Activated CD8-positive, alpha-beta memory T cell treated with anti-CD3 and anti-CD28 coated beads for 36 hours (primary cell): ENCODE results near the gene KLF3. TPM values are rescaled to one million over a fixed set of nuclear protein-coding genes. Genes with fewer than 3 reads are reported as not detected.

Experiments
- CTCF ChIA-PET: fragments of 350-600 bp; sonication (Branson Sonifier 250); formaldehyde crosslinking; loops from one replicate; lab custom pipeline; 2021; ENCODE audit warnings: antibody characterized with exemption; lab: Charles Lee
- POLR2A ChIA-PET: fragments of 350-600 bp; sonication (Branson Sonifier 250); formaldehyde crosslinking; loops from one replicate; lab custom pipeline; 2021; ENCODE audit warnings: antibody characterized with exemption; lab: Charles Lee
- total RNA-seq, 2 experiments: library from RNA; stranded (reverse); gene quantifications; one replicate each; pipeline ENCODE4 v1.2.3, GENCODE V29; 2021

Gene KLF3
- total RNA-seq, 2 experiments from 2014 or later: 7.1 to 7.4 TPM

DNA sequence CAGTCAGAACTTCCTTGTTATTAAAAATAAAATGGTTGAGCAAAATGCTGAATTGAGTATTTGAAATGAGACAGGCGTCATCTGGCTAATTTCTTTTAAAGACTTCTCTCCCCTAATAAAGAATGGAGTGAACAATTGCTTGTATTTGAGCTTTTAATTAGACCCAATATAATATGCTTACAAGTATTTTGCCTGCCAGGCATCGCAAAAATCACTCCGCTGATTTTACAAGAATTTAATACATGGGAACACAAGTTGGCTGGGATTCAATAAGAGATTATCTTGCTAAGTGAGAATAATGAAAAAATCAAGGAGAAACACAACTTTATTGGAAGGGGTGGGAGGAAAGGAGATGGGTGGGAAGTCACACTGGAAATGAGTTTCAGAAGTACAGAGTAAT, 52.3 kb downstream of the KLF3 start:
- ChIA-PET POLR2A (no interaction called here), CTCF (no interaction called here)

DNA sequence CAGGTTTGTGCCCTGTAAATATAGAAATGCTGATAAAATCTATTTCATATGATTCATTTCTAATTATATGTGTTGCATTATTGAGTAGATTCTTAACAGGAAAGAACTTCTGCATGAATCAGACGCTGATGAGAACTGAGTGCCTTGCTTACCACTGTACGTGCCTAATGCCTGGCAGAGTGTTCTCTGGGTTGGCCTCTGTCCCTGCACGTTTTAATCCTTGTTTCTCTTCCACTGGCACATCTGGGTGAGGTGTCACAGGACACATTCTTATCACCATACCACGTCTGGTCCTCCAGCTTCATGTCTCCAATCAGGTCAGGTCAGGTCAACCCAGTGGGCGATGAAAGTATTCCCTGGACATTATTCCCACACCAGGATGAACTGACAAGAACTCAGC, 53.6 kb downstream of the KLF3 start:
- POLR2A ChIA-PET: no interaction called here
- CTCF ChIA-PET: no interaction called here

DNA sequence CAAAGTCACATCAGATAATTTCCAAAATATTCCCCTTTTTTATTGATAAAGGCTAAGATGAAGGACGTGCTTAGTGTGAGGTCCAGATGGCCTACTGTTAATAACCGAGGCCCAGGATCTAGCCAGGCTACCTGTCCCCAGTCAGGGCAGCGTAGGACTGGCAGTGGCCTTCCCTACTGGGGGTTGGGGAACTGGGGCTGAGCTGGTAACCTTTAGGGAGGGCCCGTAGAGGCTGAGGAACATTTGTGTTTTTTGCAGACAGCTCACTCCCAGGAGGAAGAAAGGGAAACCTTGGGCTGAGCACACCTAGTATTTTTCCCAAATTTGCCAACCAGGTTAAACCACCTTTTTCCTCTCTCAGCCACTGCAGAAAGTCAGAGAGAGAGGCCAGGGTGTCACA, 59.1 kb downstream of the KLF3 start:
- POLR2A ChIA-PET: no interaction called here
- CTCF ChIA-PET: no interaction called here

DNA sequence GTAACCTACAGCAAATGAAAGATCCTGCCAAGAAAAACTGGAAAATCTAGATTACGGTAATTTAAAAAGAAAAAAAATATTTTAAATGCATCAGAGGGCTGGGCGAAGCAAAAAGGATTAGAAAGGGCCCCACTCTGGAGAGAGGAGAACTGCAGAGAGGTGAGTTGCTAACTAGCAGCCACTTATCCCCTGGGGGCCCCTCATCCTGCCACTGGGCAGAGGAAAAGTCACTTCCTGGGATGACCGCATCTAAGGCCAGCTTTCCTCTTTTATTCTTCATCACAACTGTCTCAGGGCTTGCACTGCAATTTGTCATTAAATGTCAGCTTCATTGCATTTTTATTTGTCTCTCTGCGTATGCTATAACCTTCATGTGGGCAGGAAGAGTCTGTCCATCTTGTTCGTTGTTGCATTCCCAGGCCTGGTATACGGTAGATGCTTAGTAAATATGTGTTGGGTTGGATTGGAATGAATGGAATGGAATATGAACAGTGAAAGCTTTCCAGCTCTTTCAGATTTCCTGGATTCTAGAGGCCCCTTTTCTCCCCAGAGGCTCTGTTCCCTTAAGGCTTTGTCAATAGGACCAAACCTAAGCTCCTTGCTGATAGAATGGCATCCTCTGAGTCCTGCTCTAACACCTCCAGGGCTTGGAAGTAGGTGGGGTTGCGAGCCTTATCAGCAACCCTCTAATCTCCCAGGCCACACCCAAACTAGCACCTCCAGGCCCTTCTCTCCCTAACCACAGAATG, 59.9 kb downstream of the KLF3 start:
- ChIA-PET CTCF (interaction anchor here (0.6 kb wide), 1 partner anchor 661 kb away, joined by 3 read pairs; no protein-coding TSS in a partner anchor), POLR2A (no interaction called here)

DNA sequence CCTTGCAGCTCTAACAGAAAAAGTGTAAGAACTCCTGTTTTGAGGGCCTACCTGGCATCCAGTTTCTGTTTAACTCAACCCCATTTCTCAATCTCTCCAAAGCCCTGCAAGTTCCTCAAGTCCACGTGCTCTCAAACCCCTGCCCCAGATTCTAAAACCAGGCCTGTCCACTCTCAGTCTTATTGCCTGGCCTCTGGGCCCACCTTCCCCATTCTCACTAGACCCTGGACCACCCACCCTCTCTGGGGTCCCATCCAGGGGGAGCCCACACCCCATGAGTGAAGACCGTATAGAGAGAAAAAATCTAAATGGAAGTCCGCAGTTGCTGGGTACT, 60.4 kb downstream of the KLF3 start:
- CTCF ChIA-PET: no interaction called here
- POLR2A ChIA-PET: no interaction called here

DNA sequence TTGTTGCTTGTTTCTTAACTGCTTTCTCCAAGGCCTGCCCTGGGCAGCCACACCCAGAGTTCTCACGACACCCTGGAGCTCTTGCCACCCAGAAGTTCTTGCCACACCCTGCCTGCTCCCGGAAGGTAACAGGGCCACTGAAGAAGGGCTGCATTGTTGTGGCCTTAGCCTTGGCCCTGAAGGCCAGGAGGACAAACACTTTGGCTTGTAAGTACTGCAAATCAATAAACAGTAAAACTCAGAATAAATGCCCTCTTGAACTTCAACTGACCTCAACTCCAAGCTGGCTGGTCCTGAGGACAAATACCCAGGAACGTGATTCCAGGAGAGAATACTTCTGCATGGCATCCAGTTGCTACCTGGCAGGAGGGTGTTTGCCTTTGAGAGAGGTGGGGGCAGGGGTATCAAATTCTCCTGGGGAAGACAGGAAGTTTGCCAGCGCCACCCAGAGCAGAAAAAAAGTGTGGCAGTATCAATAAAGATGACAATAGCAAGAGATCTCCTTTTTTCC, 64.7 kb downstream of the KLF3 start:
- POLR2A ChIA-PET: no interaction called here
- CTCF ChIA-PET: interaction anchor here (0.9 to 1.6 kb wide), 3 partner anchors 236 to 666 kb away, joined by 3 to 5 read pairs (median 3); no protein-coding TSS in a partner anchor

DNA sequence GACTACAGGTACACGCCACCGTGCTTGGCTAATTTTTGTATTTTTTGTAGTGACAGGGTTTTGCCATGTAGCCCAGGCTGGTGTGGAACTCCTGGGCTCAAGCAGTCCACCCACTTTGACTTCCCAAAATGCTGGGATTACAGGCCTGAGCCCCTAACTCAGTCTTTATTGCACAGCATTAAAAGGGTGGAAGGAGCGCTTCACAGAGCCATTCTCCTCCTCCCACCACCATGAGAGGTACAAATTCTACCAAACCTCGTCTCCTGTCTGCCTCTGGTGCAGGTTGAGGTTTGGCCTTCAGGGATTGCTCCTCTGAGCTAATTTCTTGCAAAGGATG, 66.5 kb downstream of the KLF3 start:
- CTCF ChIA-PET: interaction anchor here (0.6 to 4.4 kb wide), 8 partner anchors 148 to 1160 kb away, joined by 3 to 19 read pairs (median 4); no protein-coding TSS in a partner anchor

DNA sequence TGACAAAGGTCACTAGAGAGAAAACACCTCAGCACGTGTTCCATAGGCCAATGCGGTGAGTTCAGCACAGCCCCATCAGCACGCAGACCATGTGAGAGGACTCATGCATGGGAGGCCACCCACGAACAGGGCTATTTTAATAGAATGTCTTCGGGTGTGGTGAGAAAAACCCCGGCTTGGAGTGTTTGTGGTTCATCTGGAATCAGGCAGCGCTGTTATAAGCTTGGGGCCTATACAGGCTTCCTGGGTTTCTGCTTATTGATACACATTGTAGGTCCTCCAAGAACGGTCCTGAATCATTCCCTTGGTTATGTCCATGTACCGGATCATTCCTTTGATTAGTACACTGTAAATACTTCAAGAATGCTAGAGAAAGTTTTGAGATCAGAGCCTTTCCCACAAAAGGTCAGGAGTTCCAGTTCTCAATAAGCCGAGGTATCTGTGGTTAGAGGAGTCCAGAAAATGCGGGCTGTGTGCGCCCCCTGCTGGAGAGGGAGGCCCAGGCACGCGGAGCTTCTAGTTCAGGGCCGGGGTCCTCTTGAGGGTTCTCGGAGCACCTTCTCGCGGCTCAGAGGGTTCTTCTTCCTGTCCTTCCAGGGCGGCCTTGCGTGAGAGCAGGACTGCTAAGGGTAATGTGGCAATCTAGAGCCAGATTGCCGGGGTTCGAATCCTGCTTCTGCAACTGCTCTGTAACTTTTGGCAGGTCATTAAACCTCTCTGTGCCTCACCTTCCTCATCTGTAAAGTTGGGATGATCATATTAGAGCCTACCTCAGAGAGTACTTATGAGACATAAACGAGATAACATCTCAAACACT, 67.0 kb downstream of the KLF3 start:
- ChIA-PET CTCF (interaction anchor here (0.6 to 4.4 kb wide), 12 partner anchors 10 to 1161 kb away, joined by 3 to 19 read pairs (median 3); no protein-coding TSS in a partner anchor), POLR2A (no interaction called here)

More for the DNA sequence above, 66.5 kb downstream of the KLF3 start:
- POLR2A ChIA-PET: no interaction called here

DNA sequence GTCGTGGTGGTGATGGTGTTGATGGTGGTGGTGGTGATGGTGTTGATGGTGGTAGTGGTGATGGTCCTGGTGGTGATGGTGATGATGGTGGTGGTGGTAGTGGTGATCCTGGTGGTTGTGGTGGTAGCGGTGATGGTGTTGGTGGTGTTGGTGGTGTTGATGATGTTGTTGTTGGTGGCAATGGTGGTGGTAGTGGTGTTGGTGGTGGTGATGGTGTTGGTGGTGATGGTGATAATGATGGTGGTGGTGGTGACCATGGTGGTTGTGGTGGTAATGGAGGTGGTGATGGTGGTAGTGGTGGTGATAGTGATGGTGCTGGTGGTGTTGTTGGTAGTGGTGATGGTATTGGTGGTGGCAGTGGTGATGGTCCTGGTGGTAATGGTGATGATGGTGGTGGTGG, 69.7 kb downstream of the KLF3 start:
- ChIA-PET POLR2A (no interaction called here), CTCF (no interaction called here)

DNA sequence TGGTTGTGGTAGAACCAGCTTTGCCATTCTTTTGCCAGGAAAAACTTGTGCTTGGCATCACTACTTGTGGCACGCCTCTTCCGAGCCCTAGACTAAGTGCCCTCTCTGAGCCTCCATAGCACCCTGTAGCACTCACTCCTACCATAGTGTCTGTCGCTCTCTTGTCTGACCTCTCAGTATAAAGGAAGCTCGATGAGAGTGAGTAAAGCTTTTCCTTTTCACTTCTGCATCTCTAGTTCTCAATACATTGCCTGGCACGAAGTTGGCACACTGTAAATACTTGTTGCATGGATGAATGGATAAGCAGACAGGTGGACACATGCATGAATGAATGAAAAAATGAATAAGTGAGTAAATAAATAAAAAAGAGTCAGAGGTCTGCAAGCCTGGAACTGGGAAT, 70.4 kb downstream of the KLF3 start:
- ChIA-PET POLR2A (no interaction called here), CTCF (interaction anchor here (1.2 kb wide), 1 partner anchor 173 kb away, joined by 3 read pairs; no protein-coding TSS in a partner anchor)

DNA sequence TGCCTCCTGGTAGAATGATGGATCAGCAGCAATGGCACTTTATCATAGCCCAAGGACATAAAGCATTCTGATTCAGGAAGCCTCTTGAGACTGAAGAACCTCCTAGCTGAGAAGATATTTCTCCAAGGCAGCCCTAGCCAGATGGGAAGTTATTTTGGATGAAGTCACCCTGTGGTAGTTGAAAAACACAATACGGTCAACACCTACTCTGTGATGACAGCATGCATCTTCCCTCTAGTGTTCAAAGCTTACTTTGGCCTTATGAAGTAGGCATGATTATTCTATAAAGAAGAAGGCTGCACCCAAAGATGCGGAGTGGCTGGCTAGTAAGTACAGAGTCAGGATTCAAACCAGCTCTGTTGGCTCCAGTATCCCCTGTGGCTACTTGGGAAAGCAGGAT, 70.9 kb downstream of the KLF3 start:
- POLR2A ChIA-PET: no interaction called here

DNA sequence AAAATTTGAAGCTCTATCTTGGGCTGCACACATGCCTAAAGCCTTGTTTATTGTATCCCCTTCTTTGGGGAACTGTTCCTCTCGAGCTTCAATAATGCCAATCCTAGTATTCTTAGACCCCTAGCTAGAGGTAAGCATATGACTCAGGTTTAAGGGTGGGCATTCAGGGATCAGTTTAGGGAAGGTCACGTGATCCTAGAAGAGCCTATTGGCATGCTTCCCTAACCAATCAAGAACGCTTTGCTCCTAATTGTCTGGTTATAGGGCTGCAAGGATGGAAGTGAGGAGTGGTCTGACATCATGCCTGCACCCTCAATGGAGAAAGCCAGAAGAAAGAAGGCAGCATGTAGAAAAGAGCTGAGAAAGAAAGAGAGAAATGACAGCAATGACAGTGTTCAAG, 71.9 kb downstream of the KLF3 start:
- ChIA-PET CTCF (interaction anchor here (0.8 to 1.2 kb wide), 2 partner anchors 174 to 556 kb away, joined by 3 read pairs; no protein-coding TSS in a partner anchor), POLR2A (no interaction called here)

More for the DNA sequence above, 70.9 kb downstream of the KLF3 start:
- CTCF ChIA-PET: interaction anchor here (1.2 kb wide), 1 partner anchor 173 kb away, joined by 3 read pairs; no protein-coding TSS in a partner anchor

DNA sequence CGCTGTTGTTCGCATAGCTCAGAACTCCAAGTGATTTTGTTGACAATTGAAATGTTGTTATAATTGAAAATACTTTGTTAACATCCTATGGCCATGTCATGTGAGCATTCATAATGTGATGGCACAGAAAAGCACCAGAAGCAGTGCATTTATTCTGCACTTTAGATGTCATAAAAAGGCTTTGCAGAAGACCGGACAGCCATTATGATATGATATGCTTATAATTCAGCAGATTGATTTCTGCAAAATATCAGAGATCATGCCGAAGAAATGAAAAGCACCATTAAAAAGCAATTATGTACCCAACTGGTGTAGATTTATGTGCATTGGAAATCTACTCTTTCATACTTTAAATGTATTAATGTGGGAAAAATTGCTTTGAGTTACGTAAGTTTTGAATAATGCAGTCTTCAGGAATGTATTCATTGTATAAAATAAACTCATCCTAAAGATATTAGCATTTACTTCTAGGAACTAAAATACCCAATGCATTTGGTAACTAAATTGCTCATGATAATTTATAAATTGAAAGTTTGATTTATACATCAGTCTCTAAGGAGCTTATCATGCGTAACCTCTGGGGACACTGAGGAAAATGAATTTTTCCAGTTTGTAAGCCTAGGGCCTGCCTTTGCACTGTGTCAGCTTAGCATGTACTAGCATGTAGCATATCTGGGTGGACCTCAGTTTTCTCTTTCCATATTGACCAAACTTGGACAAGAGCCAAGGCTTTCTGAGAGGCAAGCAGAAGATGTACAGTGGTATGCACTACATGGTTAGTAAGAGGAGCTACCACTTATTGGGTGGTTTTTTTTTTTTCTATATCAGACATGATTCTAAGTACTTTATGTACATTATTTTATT, 75.2 kb downstream of the KLF3 start:
- ChIA-PET CTCF (no interaction called here), POLR2A (no interaction called here)

DNA sequence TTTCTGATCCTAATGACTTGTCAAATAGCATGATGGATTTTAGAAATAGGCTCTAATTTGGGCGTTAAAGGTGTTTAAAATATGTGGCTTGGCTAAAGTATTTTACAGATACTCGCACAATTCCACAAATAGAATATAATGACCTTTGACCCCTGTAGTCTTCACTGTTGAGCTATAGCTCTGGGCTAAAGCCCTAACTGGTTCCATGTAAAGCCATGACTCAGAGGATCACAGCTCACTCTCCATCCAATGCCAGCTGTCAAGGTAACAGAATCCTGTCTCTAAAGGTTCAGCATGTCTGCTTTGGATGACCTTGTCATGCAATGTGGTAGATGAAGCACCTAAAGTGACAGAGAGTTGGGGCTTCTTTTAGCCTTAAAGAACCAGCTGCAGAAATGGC, 76.3 kb downstream of the KLF3 start:
- ChIA-PET CTCF (interaction anchor here (0.8 to 1.0 kb wide), 2 partner anchors 9 to 19 kb away, joined by 3 read pairs; no protein-coding TSS in a partner anchor), POLR2A (no interaction called here)

DNA sequence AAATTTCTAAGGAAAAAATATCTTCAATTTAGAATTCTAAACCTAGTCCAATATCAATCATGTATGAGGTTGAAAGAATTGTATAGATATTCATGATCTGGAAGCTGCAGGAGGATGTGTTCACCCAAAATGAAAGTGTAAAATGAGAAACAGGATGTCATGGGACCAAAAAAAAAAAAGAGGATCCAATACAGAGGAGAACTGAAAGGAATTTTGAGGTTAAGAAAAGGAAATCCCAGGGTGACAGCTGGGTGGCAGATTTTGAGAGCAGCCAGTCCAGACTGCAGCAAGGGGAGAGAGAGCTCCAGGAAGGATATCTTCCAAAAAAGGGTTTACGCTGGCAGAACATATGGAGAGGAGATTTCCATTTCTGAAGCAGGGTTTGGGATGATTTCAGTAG, 79.9 kb downstream of the KLF3 start:
- CTCF ChIA-PET: no interaction called here
- POLR2A ChIA-PET: no interaction called here

DNA sequence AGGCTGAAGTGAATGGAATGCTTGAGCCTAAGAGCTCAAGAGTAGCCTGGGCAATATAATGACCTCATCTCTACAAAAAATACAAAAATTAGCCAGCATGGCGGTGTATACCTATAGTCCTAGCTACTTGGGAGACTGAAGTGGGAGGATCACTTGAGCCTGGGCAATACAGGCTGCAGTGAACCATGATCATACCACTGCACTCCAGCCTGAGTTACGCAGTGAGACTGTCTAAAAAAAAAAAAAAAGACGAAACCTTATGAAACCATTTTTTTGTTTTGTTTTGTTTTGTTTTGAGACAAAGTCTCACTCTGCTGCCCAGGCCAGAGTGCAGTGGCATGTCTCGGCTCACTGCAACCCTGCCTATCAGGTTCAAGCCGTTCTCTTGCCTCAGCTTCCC, 81.9 kb downstream of the KLF3 start:
- POLR2A ChIA-PET: no interaction called here

DNA sequence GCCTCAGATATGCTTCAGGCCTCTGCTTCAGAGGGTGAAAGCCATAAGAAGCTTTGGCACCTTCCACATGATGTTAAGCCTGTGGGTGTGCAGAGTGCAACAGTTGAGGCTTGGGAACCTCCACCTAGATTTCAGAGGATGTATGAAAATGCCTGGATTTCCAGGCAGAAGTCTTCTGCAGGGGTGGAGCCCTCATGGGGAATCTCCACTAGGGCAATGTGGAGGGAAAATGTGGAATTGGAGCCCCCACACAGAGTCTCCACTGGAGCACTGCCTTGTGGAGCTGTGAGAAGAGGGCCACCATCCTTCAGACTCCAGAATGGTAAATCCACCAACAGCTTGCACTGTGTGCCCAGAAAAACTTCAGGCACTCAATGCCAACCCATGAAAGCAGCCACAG, 83.6 kb downstream of the KLF3 start:
- ChIA-PET POLR2A (no interaction called here), CTCF (no interaction called here)

More for the DNA sequence above, 81.9 kb downstream of the KLF3 start:
- CTCF ChIA-PET: no interaction called here

DNA sequence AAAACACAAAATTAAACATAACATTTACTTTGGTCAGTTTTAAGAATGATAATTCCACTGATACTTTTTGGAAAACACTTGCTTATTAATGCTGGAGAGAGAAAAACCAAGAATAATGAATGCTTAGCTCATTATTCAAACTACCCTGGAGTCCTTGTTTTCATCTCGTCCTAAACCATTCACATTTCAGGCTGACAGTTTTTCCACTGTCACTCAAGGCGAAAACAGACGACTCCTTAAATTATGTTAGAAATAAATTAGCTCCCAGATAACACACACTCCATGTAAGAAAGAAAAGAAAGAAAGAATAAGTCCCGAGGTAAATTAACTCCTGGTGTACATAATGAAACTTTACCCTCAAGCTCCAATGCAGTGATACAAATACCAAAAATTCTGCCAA, 85.3 kb downstream of the KLF3 start:
- ChIA-PET POLR2A (no interaction called here), CTCF (no interaction called here)
